ENCODE results near the gene DYNC2I2.

DYNC2I2 gene

GRCh38 chr9:128627127-128627715, 29.4 kb downstream of the DYNC2I2 start:
- no peak for DNase-seq (ENCODE audit: low read depth)
- Histone ChIP-seq H3K27me3 (replicated peaks; ENCODE audit: control insufficient read depth, insufficient read depth, low read length) (no peaks in the 10 kb centered on the region), H3K4me1 (ENCODE audit: control insufficient read depth, insufficient read depth, low read length) (peaks cover 14% of the 10 kb centered on the region), H3K9me3 (ENCODE audit: control insufficient read depth, low read length) (no peaks in the 10 kb centered on the region), H3K36me3 (ENCODE audit: control insufficient read depth, insufficient read depth, low read length, severe bottlenecking) (peaks cover 98% of the 10 kb centered on the region), H3K4me3 (ENCODE audit: low read length) (no peak overlapping the region), H3K9ac (ENCODE audit: low read length) (no peak overlapping the region)

DNA sequence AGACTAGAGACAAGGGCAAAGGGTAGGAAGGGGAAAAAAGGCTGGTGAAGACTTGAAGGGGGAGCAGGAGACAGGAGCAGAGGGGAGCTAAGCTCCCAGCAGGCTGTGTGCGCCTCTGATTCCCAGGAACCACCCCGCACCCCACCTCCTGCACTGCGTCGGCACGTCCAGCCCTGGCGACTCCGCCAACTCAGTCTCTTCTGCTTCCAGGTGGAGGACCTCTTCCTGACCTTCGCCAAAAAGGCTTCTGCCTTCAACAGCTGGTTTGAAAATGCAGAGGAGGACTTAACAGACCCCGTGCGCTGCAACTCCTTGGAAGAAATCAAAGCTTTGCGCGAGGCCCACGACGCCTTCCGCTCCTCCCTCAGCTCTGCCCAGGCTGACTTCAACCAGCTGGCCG, 30.5 kb downstream of the DYNC2I2 start:
- Histone ChIP-seq H3K9me3 (ENCODE audit: control insufficient read depth, low read length) (no peaks in the 10 kb centered on the region), H3K4me1 (ENCODE audit: control insufficient read depth, insufficient read depth, low read length) (peaks cover 14% of the 10 kb centered on the region), H3K27me3 (replicated peaks; ENCODE audit: control insufficient read depth, insufficient read depth, low read length) (no peaks in the 10 kb centered on the region), H3K36me3 (ENCODE audit: control insufficient read depth, insufficient read depth, low read length, severe bottlenecking) (peaks cover 98% of the 10 kb centered on the region), H3K9ac (ENCODE audit: low read length) (no peak overlapping the region), H3K4me3 (ENCODE audit: low read length) (no peak overlapping the region)
- DNase-seq (ENCODE audit: low read depth): no peak

- Histone ChIP-seq H3K27me3 (replicated peaks; ENCODE audit: control insufficient read depth, insufficient read depth, low read length) (no peaks in the 10 kb centered on the region), H3K4me3 (ENCODE audit: low read length) (no peak overlapping the region), H3K36me3 (ENCODE audit: control insufficient read depth, insufficient read depth, low read length, severe bottlenecking) (peaks cover 98% of the 10 kb centered on the region), H3K4me1 (ENCODE audit: control insufficient read depth, insufficient read depth, low read length) (peaks cover 14% of the 10 kb centered on the region), H3K9me3 (ENCODE audit: control insufficient read depth, low read length) (no peaks in the 10 kb centered on the region), H3K9ac (ENCODE audit: low read length) (no peak overlapping the region)
- DNase-seq (ENCODE audit: low read depth): no peak
Observed at GRCh38 chr9:128625391-128626146, 31.1 kb downstream of the DYNC2I2 start.

GRCh38 chr9:128624566-128624965, 32.1 kb downstream of the DYNC2I2 start:
- Histone ChIP-seq H3K9ac (ENCODE audit: low read length) (no peak overlapping the region), H3K4me1 (ENCODE audit: control insufficient read depth, insufficient read depth, low read length) (peaks cover 14% of the 10 kb centered on the region), H3K9me3 (ENCODE audit: control insufficient read depth, low read length) (no peaks in the 10 kb centered on the region), H3K27me3 (replicated peaks; ENCODE audit: control insufficient read depth, insufficient read depth, low read length) (no peaks in the 10 kb centered on the region), H3K4me3 (ENCODE audit: low read length) (no peak overlapping the region), H3K36me3 (ENCODE audit: control insufficient read depth, insufficient read depth, low read length, severe bottlenecking) (peaks cover 98% of the 10 kb centered on the region)
- DNase-seq (ENCODE audit: low read depth): no peak

DNA sequence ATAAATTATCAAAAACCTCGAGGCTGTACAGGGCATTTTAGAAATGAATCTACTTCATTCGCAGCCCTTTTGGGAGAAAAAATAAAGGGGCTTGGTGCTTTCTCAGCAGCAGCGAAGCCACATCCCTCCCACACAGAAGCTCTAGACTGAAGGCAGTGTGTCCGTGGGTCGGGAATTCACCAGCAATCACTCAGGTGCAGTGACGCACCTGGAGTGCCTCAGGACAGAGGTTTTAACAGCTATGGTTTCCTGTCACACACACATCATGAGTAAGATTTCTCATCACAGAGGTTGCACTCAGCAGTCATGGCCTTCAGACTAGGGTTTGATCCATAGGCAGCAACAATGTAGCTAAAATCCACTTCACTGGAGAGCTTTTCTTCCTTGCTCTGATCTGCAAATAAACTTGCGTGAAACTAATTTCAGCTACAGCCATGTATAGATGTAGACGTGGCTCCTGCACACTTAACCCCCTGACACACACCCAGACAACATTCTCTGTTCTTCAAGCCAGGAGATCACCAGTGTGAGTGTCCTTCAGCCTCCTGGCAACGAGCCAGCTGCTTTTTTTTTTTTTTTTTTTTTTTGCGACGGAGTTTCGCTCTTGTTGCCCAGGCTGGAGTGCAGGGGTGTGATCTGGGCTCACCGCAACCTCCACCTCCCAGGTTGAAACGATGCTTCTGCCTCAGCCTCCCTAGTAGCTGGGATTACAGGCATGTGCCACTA, 34.8 kb downstream of the DYNC2I2 start:
- H3K27me3 ChIP-seq (replicated peaks; ENCODE audit: control insufficient read depth, insufficient read depth, low read length): no peaks in the 10 kb centered on the region
- H3K4me3 ChIP-seq (ENCODE audit: low read length): no peak overlapping the region
- no peak for DNase-seq (ENCODE audit: low read depth)
- peaks cover 100% of the 10 kb centered on the region for H3K36me3 ChIP-seq (ENCODE audit: control insufficient read depth, insufficient read depth, low read length, severe bottlenecking)
- no peaks in the 10 kb centered on the region for H3K9me3 ChIP-seq (ENCODE audit: control insufficient read depth, low read length)
- no peak overlapping the region for H3K9ac ChIP-seq (ENCODE audit: low read length)
- no peaks in the 10 kb centered on the region for H3K4me1 ChIP-seq (ENCODE audit: control insufficient read depth, insufficient read depth, low read length)

- DNase-seq (ENCODE audit: low read depth): no peak
- Histone ChIP-seq H3K27me3 (replicated peaks; ENCODE audit: control insufficient read depth, insufficient read depth, low read length) (no peaks in the 10 kb centered on the region), H3K4me3 (ENCODE audit: low read length) (no peak overlapping the region), H3K4me1 (ENCODE audit: control insufficient read depth, insufficient read depth, low read length) (no peaks in the 10 kb centered on the region), H3K9me3 (ENCODE audit: control insufficient read depth, low read length) (no peaks in the 10 kb centered on the region), H3K36me3 (ENCODE audit: control insufficient read depth, insufficient read depth, low read length, severe bottlenecking) (peaks cover 100% of the 10 kb centered on the region), H3K9ac (ENCODE audit: low read length) (no peak overlapping the region)
Observed at GRCh38 chr9:128619779-128620178, 36.9 kb downstream of the DYNC2I2 start.

DNA sequence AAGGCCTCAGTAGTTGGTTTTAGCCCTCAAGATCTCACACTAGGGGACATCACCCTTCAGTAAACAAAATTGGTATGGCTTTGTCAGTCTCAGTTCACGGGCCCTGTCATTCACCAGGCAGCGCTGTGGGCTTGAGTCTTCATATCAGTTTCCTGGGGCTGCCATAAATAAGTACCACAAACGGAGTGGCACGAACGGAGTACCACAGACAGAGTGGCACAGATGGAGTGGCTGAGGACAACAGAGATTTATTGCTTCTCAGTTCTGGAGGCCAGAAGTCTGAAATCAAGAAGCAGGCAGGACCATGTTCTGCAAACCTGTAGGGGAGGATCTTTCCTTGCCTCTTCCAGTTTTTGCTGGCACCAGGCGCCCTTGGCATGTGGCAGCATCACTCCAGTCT, 37.5 kb downstream of the DYNC2I2 start:
- DNase-seq (ENCODE audit: low read depth): no peak
- Histone ChIP-seq H3K9ac (ENCODE audit: low read length) (no peak overlapping the region), H3K4me1 (ENCODE audit: control insufficient read depth, insufficient read depth, low read length) (no peaks in the 10 kb centered on the region), H3K27me3 (replicated peaks; ENCODE audit: control insufficient read depth, insufficient read depth, low read length) (no peaks in the 10 kb centered on the region), H3K36me3 (ENCODE audit: control insufficient read depth, insufficient read depth, low read length, severe bottlenecking) (peaks cover 100% of the 10 kb centered on the region), H3K4me3 (ENCODE audit: low read length) (no peak overlapping the region), H3K9me3 (ENCODE audit: control insufficient read depth, low read length) (no peaks in the 10 kb centered on the region)

DNA sequence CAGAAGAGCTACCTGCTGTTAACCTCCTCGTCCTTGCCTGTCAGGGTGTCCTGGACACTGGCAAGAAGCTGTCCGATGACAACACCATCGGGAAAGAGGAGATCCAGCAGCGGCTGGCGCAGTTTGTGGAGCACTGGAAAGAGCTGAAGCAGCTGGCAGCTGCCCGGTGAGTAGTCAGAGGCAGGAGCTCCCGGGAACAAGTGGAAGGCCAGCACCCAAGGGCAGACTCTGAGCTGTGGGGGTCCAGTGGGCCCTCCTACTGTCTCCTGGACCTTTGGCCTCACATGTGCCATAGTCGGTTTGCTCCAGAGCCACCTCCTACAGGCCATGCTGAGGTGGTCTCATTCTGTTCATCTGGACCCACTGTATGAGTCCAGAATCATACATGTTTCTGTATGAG, 38.7 kb downstream of the DYNC2I2 start:
- Histone ChIP-seq H3K9ac (ENCODE audit: low read length) (no peak overlapping the region), H3K4me3 (ENCODE audit: low read length) (no peak overlapping the region), H3K9me3 (ENCODE audit: control insufficient read depth, low read length) (no peaks in the 10 kb centered on the region), H3K4me1 (ENCODE audit: control insufficient read depth, insufficient read depth, low read length) (no peaks in the 10 kb centered on the region), H3K27me3 (replicated peaks; ENCODE audit: control insufficient read depth, insufficient read depth, low read length) (no peaks in the 10 kb centered on the region), H3K36me3 (ENCODE audit: control insufficient read depth, insufficient read depth, low read length, severe bottlenecking) (peaks cover 100% of the 10 kb centered on the region)
- no peak for DNase-seq (ENCODE audit: low read depth)

DNA sequence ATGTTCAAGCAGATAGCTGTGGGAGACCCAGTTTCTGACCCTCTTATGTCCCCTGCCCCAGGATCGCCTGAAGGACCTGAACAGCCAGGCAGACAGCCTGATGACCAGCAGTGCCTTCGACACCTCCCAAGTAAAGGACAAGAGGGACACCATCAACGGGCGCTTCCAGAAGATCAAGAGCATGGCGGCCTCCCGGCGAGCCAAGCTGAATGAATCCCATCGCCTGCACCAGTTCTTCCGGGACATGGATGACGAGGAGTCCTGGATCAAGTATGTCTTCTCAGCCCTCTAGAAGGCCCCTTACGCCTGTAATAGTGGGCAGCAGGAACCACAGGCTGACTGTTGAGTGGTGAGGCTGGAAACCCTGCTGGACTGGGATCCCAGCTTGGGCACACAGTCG, 41.1 kb downstream of the DYNC2I2 start:
- Histone ChIP-seq H3K9ac (ENCODE audit: low read length) (no peak overlapping the region), H3K4me3 (ENCODE audit: low read length) (no peak overlapping the region), H3K9me3 (ENCODE audit: control insufficient read depth, low read length) (no peaks in the 10 kb centered on the region), H3K27me3 (replicated peaks; ENCODE audit: control insufficient read depth, insufficient read depth, low read length) (no peaks in the 10 kb centered on the region), H3K36me3 (ENCODE audit: control insufficient read depth, insufficient read depth, low read length, severe bottlenecking) (peaks cover 100% of the 10 kb centered on the region), H3K4me1 (ENCODE audit: control insufficient read depth, insufficient read depth, low read length) (no peaks in the 10 kb centered on the region)
- DNase-seq (ENCODE audit: low read depth): no peak

DNA sequence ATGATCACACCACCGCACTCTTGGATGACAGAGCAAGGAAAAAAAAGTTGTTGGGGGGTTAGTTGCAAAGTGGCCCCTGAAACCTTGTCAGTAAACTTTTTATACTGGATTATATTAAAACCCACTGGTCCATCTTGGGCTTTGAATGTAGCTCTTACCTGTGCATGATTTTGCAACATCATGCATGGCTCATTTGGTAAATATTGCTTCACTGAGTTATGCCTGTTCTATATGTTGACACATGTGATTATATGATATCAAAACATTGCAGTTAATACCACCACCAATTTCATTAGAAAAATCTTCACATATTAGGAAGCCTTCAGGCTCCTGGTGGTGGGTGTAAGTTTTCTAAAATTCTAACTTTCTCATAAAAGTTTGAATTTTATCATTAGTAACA, 41.9 kb downstream of the DYNC2I2 start:
- no peaks in the 10 kb centered on the region for H3K4me1 ChIP-seq (ENCODE audit: control insufficient read depth, insufficient read depth, low read length)
- DNase-seq (ENCODE audit: low read depth): no peak
- no peak overlapping the region for H3K9ac ChIP-seq (ENCODE audit: low read length)
- H3K4me3 ChIP-seq (ENCODE audit: low read length): no peak overlapping the region
- H3K27me3 ChIP-seq (replicated peaks; ENCODE audit: control insufficient read depth, insufficient read depth, low read length): no peaks in the 10 kb centered on the region
- peaks cover 100% of the 10 kb centered on the region for H3K36me3 ChIP-seq (ENCODE audit: control insufficient read depth, insufficient read depth, low read length, severe bottlenecking)
- no peaks in the 10 kb centered on the region for H3K9me3 ChIP-seq (ENCODE audit: control insufficient read depth, low read length)

DNA sequence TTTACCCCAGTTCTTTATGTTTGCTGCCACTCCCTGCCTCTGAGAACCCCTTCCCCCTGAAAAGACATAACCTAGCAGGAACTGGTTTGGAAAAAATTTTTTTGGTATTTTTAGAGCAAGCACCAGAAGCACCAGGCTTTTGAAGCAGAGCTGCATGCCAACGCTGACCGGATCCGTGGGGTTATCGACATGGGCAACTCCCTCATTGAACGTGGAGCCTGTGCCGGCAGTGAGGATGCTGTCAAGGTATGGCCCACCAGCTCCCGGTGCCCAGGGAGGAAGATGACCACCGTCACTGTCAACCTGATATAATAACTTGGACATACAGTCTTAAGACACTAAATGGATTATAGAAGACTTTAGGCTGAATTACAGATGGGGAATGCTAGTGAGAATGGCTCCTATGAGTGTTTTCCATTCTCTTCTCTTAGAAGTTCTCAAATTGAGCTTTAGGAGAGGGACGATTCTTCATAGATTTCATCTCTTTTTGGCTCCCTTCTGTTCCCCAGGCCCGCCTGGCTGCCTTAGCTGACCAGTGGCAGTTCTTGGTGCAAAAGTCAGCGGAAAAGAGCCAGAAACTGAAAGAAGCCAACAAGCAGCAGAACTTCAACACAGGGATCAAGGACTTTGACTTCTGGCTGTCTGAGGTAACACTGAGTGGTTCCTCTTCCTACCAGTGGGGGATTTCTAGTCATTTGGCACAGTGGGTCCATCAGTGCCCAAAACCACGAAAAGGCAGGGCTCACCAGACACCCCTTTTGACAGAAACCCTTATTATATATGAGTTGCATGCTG, 44.9 kb downstream of the DYNC2I2 start:
- Histone ChIP-seq H3K36me3 (ENCODE audit: control insufficient read depth, insufficient read depth, low read length, severe bottlenecking) (peaks cover 100% of the 10 kb centered on the region), H3K9me3 (ENCODE audit: control insufficient read depth, low read length) (no peaks in the 10 kb centered on the region), H3K4me1 (ENCODE audit: control insufficient read depth, insufficient read depth, low read length) (peaks cover 5% of the 10 kb centered on the region), H3K4me3 (ENCODE audit: low read length) (no peak overlapping the region), H3K27me3 (replicated peaks; ENCODE audit: control insufficient read depth, insufficient read depth, low read length) (no peaks in the 10 kb centered on the region), H3K9ac (ENCODE audit: low read length) (no peak overlapping the region)
- no peak for DNase-seq (ENCODE audit: low read depth)

Data from adipocyte (in vitro differentiated cells).